ENCODE data around the gene HSPA12A. TPM values are rescaled to one million over a fixed set of nuclear protein-coding genes. Genes with fewer than 3 reads are reported as not detected.
"Not testable (repeated sequence)": the region's sequence is repeated elsewhere in the genome, so short reads cannot be mapped to it uniquely, and the experiment has no call there.

Gene HSPA12A
- total RNA-seq, 2 donors from 2014 or later = 0.08 TPM; not detected in 1

DNA sequence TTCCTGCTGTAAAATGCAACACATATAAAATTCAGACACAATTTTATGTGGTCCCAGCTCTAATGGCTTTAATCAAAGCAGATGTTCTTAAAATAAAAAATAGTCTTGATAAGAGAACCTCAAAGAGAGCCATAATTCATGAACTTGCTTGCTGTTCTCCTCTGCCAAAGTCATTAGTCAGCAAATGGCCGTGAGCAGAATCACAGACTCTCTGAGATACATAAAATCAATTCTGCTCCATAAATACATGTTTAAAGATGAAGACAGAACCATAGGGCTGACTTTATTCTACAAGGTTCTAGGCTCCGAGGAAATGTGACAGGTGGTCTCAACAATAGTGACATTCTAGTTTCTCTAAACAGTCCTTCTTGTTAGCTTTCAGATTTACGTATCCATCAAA, 29.8 kb downstream of the HSPA12A start:
- DNase-seq (ENCODE audit: low spot score) (no peak), ATAC-seq (no peak)
- H3K9me3 Mint-ChIP-seq = no peaks in the 10 kb centered on the region
- H3K4me3 Mint-ChIP-seq = no peak overlapping the region
- no peak overlapping the region for H3K27ac Mint-ChIP-seq
- H3K4me1 Mint-ChIP-seq (ENCODE audit: low read depth in 2 of 2) = no peaks in the 10 kb centered on the region
- peaks cover 0 to 10% of the 10 kb centered on the region in 2 donors for H3K27me3 Mint-ChIP-seq
- H3K36me3 Mint-ChIP-seq = no peaks in the 10 kb centered on the region

DNA sequence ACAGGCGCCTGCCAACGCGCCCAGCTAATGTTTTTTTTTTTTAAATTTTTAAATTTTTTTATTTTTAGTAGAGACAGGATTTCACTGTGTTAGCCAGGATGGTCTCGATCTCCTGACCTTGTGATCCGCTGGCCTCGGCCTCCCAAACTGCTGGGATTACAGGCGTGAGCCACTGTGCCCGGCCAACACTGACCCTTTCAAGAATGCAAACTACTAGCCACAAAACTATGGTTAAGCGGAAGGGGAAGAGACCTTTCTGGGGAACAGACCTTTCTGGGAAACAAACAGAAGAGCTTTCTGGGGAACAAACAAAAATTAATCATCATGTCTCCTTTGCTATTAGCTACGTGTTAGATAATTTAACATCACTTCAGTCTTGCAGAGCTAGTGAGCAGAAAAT, 30.6 kb downstream of the HSPA12A start:
- H3K9me3 Mint-ChIP-seq; H3K27me3 Mint-ChIP-seq; H3K4me1 Mint-ChIP-seq (ENCODE audit: low read depth in 2 of 2); H3K27ac Mint-ChIP-seq; ATAC-seq; H3K36me3 Mint-ChIP-seq; DNase-seq (ENCODE audit: low spot score); H3K4me3 Mint-ChIP-seq: not testable (repeated sequence)

DNA sequence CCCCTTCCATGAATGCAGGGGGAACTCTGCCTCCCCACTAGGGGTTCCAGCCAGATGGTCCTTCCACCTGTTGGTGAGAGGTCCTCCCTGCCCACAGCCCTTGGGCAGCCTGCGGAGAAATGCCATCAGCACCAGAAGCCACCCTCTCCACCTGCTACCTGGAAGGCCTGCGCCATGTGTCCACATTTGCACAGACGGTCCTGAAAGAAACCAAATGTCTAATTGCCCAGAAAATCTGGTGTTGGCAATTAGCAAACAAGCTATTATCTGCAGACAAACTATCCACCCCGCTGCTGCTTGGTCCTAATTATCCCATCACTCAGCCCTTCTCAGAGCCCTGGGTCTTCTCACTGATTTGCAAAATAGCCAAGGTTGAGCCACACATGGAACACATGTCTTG, 32.3 kb downstream of the HSPA12A start:
- DNase-seq (ENCODE audit: low spot score) = no peak
- Mint-ChIP-seq H3K9me3 (no peaks in the 10 kb centered on the region), H3K27me3 (peaks cover 0 to 12% of the 10 kb centered on the region in 2 donors), H3K4me1 (ENCODE audit: low read depth in 2 of 2) (no peaks in the 10 kb centered on the region), H3K36me3 (no peaks in the 10 kb centered on the region), H3K27ac (no peak overlapping the region), H3K4me3 (no peak overlapping the region)
- no peak for ATAC-seq

DNA sequence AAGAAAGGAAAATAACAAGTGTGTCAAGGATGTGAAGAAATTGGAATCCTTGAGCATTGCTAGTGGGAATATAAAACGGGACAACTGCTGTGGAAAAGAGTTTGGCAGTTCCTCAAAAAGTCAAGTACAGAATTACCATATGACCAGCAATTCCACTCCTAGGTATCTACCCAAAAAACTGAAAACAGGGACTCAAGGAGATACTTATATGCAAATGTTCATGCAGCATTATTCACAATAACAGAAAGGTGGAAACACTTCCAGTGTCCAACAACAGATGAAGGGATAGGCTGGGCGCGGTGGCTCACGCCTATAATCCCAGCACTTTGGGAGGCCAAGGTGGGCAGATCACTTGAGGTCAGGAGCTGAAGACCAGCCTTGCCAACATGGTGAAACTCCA, 33.5 kb downstream of the HSPA12A start:
- ATAC-seq (no peak), DNase-seq (ENCODE audit: low spot score) (no peak)
- H3K36me3 Mint-ChIP-seq = no peaks in the 10 kb centered on the region
- H3K27ac Mint-ChIP-seq = no peak overlapping the region
- no peaks in the 10 kb centered on the region for H3K4me1 Mint-ChIP-seq (ENCODE audit: low read depth in 2 of 2)
- peaks cover 0 to 2% of the 10 kb centered on the region in 2 donors for H3K27me3 Mint-ChIP-seq
- H3K4me3 Mint-ChIP-seq = no peak overlapping the region
- no peaks in the 10 kb centered on the region for H3K9me3 Mint-ChIP-seq

DNA sequence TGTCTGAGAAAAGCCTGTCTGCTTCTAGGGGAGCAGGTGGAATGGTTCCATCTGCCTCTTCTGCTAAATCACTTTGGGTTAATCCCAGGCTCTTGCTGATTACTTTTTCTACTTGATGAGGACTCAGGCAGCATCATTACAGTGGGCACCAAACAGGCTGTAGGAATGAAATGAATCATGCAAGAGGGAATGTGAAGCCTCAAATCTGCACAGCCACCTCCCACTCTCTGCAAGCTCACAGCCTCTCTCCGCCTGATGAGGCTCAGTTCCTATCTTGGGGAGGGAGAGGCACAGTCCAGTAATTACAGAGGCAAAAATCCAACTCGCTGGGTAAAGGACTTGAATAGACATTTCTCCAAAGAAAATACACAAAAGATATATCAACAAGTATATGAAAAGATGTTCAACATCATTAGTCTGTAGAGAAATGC, 34.0 kb downstream of the HSPA12A start:
- Mint-ChIP-seq H3K4me3 (no peak overlapping the region), H3K4me1 (ENCODE audit: low read depth in 2 of 2) (no peaks in the 10 kb centered on the region), H3K27me3 (peaks cover 0 to 2% of the 10 kb centered on the region in 2 donors), H3K9me3 (no peaks in the 10 kb centered on the region), H3K27ac (no peak overlapping the region), H3K36me3 (no peaks in the 10 kb centered on the region)
- DNase-seq (ENCODE audit: low spot score) (no peak), ATAC-seq (no peak)

DNA sequence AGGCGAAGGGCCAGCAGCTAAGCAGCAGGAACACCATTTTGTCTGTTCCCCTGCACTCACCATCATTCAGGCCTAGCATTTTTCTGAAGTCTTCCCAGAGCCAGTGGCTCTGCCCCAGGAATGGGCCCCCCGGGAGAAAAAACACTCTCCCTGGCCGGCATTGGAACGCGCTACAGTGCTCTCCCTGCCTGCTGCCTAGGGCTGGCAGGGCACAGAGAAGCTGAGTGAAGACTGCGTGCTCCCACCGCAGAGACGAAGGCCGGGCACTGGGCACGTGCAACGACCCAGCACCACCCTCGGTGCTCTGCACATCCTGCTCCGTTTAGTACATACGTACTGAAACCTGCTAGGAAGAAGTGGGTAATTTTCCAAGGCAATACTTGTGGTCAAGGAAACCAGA, 34.4 kb downstream of the HSPA12A start:
- Mint-ChIP-seq H3K27ac (no peak overlapping the region), H3K4me1 (ENCODE audit: low read depth in 2 of 2) (no peaks in the 10 kb centered on the region), H3K9me3 (no peaks in the 10 kb centered on the region), H3K27me3 (peaks cover 0 to 2% of the 10 kb centered on the region in 2 donors), H3K36me3 (no peaks in the 10 kb centered on the region), H3K4me3 (no peak overlapping the region)
- ATAC-seq (no peak), DNase-seq (ENCODE audit: low spot score) (no peak)

DNA sequence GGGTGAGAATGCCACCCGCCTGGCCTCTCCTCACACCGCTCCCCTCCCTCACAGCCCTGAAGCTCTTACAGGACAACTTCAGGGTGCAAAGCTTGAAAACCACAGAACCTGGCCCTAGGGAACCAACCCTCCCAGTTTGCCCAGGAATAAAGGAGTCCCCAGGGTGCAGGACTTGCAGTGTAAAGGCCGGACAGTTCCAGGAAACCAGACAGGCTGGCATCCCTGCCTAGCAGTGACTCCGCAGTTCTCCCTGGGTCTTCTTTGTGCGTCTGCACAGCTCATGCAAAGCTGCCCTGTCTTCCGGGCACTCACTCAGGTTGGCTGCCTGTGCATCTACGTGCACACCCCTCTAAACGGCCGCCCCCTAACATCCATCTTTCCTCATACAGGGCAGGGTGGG, 36.1 kb downstream of the HSPA12A start:
- no peaks in the 10 kb centered on the region for H3K4me1 Mint-ChIP-seq (ENCODE audit: low read depth in 2 of 2)
- H3K27me3 Mint-ChIP-seq = peaks cover 8 to 9% of the 10 kb centered on the region in 2 donors
- no peaks in the 10 kb centered on the region for H3K9me3 Mint-ChIP-seq
- no peak for DNase-seq (ENCODE audit: low spot score)
- no peaks in the 10 kb centered on the region for H3K36me3 Mint-ChIP-seq
- no peak overlapping the region for H3K27ac Mint-ChIP-seq
- H3K4me3 Mint-ChIP-seq = no peak overlapping the region
- no peak for ATAC-seq

DNA sequence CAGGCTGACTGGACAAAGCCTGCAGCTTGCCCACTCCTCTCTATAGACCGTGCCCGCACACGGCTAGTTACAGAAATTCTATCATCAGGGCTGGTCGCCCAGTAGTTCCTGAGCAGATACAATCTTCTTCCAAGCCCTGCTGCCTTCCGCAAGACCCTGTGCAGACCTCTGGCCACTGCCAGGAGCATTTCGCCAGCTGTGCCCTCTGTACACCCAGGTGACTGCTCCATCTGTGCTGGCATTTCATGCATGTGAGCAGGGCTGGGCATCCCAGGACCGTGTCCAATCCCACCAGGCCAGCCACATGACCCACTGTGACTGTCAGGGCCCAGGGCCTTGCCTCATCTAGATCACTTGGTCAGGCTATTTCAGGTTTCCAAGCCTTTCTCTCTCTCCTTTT, 36.9 kb downstream of the HSPA12A start:
- Mint-ChIP-seq H3K36me3 (no peaks in the 10 kb centered on the region), H3K9me3 (no peaks in the 10 kb centered on the region), H3K27ac (no peak overlapping the region), H3K4me3 (no peak overlapping the region), H3K27me3 (peaks cover 9 to 10% of the 10 kb centered on the region in 2 donors), H3K4me1 (ENCODE audit: low read depth in 2 of 2) (no peaks in the 10 kb centered on the region)
- ATAC-seq (peak in 1 of 2 donors; percentile 5), DNase-seq (ENCODE audit: low spot score) (no peak)

DNA sequence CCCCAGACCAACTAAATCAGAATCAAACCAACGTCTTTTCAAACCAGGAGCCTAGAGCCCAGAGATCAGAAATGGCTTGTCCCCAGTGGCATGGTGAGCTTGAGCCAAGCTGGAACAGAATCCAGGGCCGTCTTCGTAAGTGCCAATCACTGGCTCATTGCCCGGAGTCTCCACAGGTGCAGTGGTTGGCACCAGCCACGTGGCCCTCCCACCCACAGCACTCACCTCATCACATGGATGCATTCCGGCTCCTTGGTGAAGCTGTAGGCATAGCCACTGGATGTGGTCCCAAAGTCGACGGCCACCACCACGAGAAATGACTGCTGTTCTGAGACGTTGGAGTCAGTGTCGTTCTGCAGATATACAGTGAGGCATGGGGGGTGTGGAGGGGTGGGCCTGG, 37.4 kb downstream of the HSPA12A start:
- Mint-ChIP-seq H3K27me3 (peaks cover 9 to 10% of the 10 kb centered on the region in 2 donors), H3K9me3 (no peaks in the 10 kb centered on the region), H3K4me3 (no peak overlapping the region), H3K27ac (no peak overlapping the region), H3K4me1 (ENCODE audit: low read depth in 2 of 2) (no peaks in the 10 kb centered on the region), H3K36me3 (no peaks in the 10 kb centered on the region)
- DNase-seq (ENCODE audit: low spot score) = no peak
- no peak for ATAC-seq

DNA sequence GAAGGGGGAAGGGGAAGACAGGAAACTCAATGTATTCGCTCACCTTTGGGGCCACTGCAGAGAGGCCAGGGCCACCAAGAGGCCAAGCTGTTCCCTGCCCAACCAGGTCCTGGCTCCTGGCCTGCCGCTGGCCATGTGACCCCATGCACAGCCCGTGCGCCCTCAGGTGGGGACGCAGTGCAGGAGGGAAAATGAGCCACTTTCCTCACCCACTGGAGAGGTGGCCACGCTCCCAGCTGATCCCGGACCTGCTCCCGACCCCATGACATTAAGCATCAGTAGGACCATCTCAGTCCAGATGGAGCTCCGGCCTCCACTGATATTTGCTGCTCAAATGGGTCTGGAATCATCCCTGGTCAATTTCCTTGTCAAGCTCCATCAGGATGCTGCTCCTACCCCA, 40.2 kb downstream of the HSPA12A start:
- H3K4me1 Mint-ChIP-seq (ENCODE audit: low read depth in 2 of 2) = no peaks in the 10 kb centered on the region

DNA sequence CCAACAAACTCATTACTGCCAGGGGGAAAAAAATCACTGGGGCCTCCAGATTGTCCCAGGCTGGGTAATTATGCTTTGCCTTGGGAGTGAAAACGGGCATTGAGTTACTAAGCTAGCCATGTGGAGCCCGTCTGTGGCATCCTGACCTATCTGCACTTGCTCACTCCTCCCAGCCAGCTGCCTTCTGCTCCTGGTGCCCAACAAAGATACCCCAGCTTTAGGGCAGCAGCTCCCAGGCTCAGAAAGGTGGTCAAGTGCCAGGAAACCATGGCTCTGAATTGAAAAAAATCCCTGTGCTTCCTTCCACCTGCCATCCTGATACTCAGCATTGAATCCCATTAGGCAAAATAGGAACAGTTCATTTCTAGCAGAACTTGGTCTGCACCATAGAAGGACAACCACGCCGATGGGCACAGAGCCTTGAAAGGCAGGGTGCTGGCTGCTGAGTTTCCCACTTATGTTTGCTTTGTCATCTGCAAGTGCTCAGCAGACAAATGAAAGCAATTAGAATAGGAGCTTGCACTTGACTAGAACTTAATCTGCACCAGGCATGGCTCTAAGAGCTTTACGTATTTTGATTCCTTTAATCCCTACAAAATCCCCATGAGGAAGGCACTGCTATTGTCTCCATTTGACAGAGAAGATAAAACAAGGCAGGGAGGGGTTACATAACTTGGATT, 42.8 kb downstream of the HSPA12A start:
- DNase-seq (ENCODE audit: low spot score) (no peak), ATAC-seq (no peak)
- H3K4me3 Mint-ChIP-seq = no peak overlapping the region
- H3K4me1 Mint-ChIP-seq (ENCODE audit: low read depth in 2 of 2) = no peaks in the 10 kb centered on the region
- H3K36me3 Mint-ChIP-seq = no peaks in the 10 kb centered on the region
- no peaks in the 10 kb centered on the region for H3K9me3 Mint-ChIP-seq
- H3K27me3 Mint-ChIP-seq = peaks cover 13 to 17% of the 10 kb centered on the region in 2 donors
- no peak overlapping the region for H3K27ac Mint-ChIP-seq

More for the DNA sequence above, 40.2 kb downstream of the HSPA12A start:
- H3K36me3 Mint-ChIP-seq = no peaks in the 10 kb centered on the region
- no peak overlapping the region for H3K4me3 Mint-ChIP-seq
- peaks cover 9 to 10% of the 10 kb centered on the region in 2 donors for H3K27me3 Mint-ChIP-seq
- no peaks in the 10 kb centered on the region for H3K9me3 Mint-ChIP-seq
- ATAC-seq = no peak
- no peak overlapping the region for H3K27ac Mint-ChIP-seq
- no peak for DNase-seq (ENCODE audit: low spot score)

DNA sequence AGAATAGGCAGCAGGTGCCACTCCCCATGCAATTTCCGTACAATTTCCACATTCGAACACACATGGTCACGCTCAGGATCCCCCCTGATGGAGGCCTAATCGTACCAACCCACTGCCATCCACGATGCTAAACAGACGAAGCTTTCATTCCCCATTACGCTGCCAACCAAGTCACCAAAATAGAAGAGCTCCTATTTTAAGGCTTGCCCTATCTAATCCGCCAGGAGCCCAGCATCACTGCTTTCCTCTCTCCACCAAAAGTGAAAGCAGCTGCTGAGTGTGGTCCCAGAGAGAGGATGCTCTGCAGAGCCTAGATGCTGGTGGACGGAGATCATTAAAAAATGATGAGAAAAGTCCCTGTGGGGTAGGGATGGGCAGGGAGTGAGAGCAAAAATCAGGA, 43.3 kb downstream of the HSPA12A start:
- peaks cover 15 to 17% of the 10 kb centered on the region in 2 donors for H3K27me3 Mint-ChIP-seq
- DNase-seq (ENCODE audit: low spot score) (no peak), ATAC-seq (no peak)
- no peak overlapping the region for H3K4me3 Mint-ChIP-seq
- no peak overlapping the region for H3K27ac Mint-ChIP-seq
- H3K9me3 Mint-ChIP-seq = no peaks in the 10 kb centered on the region
- no peaks in the 10 kb centered on the region for H3K4me1 Mint-ChIP-seq (ENCODE audit: low read depth in 2 of 2)
- no peaks in the 10 kb centered on the region for H3K36me3 Mint-ChIP-seq

DNA sequence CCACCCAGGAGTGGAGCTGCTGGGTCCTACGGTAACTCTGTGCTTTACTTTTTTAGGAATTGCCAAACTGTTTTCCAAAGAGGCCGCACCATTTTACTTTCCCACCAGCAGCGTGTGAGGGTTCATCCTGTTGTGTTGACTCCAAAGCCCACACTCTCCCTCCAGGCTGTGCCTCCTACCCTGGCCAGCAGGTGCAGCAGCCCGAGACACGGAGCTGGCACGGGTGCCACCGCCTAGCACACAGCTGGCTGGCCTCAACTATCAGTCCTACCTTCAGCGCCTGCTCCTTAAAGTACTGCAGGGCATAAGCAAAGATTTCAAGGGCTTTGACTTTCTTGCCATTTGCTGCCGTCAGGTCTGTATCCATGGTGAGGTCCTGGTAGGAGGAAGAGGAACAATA, 44.0 kb downstream of the HSPA12A start:
- Mint-ChIP-seq H3K9me3 (no peaks in the 10 kb centered on the region), H3K27me3 (peaks cover 15 to 17% of the 10 kb centered on the region in 2 donors), H3K4me3 (no peak overlapping the region), H3K36me3 (no peaks in the 10 kb centered on the region), H3K4me1 (ENCODE audit: low read depth in 2 of 2) (no peaks in the 10 kb centered on the region), H3K27ac (no peak overlapping the region)
- no peak for ATAC-seq
- no peak for DNase-seq (ENCODE audit: low spot score)

DNA sequence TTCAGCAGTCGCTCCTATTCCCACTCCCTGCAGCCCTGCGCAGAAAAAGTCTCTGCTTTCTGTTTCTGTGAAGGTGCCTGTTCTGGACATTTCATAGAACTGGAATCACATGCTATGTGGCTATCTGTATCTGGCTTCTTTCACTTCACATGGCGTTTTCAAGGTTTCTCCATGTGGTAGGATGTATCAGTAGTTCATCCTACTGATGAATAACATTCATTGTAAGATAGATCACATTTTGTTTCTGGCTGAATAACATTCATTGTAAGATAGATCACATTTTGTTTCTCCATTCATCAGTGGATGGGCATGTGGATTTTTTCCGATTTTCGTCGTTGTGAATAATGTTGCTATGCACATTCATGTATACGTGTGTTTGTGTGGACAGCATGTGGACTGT, 44.5 kb downstream of the HSPA12A start:
- Mint-ChIP-seq H3K27ac (no peak overlapping the region), H3K27me3 (peaks cover 15 to 17% of the 10 kb centered on the region in 2 donors), H3K4me3 (no peak overlapping the region), H3K36me3 (no peaks in the 10 kb centered on the region), H3K9me3 (no peaks in the 10 kb centered on the region), H3K4me1 (ENCODE audit: low read depth in 2 of 2) (no peaks in the 10 kb centered on the region)
- no peak for DNase-seq (ENCODE audit: low spot score)
- no peak for ATAC-seq

DNA sequence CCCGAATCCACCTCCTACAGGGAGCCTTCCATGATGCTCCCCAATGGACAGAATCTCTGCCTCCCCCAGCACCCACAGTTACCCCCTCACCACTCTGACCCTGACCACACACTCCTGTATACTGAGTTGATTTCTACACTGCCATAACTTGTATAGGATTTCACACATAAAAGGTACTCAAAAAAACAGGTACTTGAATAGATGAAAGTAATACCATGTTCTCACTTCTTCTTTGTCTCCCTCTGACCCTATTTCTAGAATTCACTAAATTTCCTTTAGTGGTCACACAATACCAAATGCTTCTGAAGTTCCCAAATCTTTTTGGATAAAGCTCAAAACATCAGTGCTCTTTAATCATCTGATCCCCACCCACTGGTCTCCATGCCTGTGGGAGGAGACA, 45.4 kb downstream of the HSPA12A start:
- Mint-ChIP-seq H3K36me3 (no peaks in the 10 kb centered on the region), H3K4me3 (no peak overlapping the region), H3K27me3 (peaks cover 15% of the 10 kb centered on the region in 2 donors), H3K27ac (no peak overlapping the region), H3K4me1 (ENCODE audit: low read depth in 2 of 2) (no peaks in the 10 kb centered on the region), H3K9me3 (no peaks in the 10 kb centered on the region)
- DNase-seq (ENCODE audit: low spot score) (no peak), ATAC-seq (peak in 1 of 2 donors; percentile 50)

Measured in natural killer cell treated with Interleukin-12 subunit alpha and Interleukin-12 subunit beta and Interleukin-15 and Interleukin-18, amount 100 ng/mL, for 72 hours (primary cell).